PC-9 (cell line): ENCODE measurements around the gene FCER2. TPM values are rescaled to one million over a fixed set of nuclear protein-coding genes. Genes with fewer than 3 reads are reported as not detected.

Source experiments
- BruUV-seq: library from RNA; stranded (reverse); fragments of 400-500 nt; replicated peaks from 2 replicates; lab custom pipeline; 2021; lab: Mats Ljungman, UMichigan
- CTCF ChIA-PET: fragments of 300-600 bp; sonication (Branson Sonifier 250); formaldehyde crosslinking; loops from one replicate; lab custom pipeline; 2022; ENCODE audit warnings: antibody characterized with exemption; lab: Charles Lee
- POLR2A ChIA-PET: fragments of 300-600 bp; sonication (Branson Sonifier 250); formaldehyde crosslinking; loops from one replicate; lab custom pipeline; 2022; ENCODE audit warnings: antibody characterized with exemption; ENCODE audit not compliant: unreplicated experiment; lab: Charles Lee
- DNase-seq, 2 experiments: peaks; one replicate each; pipeline versions ENCODE4 v3.0.0 to v3.0.0-alpha.2; 2015 to 2022; ENCODE audit warnings: mixed read lengths in 1 of 2
- H2AFZ ChIP-seq: fragments of 200-600 bp; sonication (generic); 2 replicates; pipeline ENCODE4 v1.8.1; 2017; ENCODE audit warnings: antibody characterized with exemption
- H3F3A ChIP-seq: fragments of 200-600 bp; sonication (generic); 2 replicates; pipeline ENCODE4 v1.8.1; 2017; ENCODE audit warnings: antibody characterized with exemption, mild to moderate bottlenecking, low read depth; ENCODE audit not compliant: insufficient read depth
- H3K27ac ChIP-seq: fragments of 200-600 bp; sonication (generic); 2 replicates; pipeline ENCODE4 v1.6.1; 2016; ENCODE audit warnings: mixed run types
- H3K27me3 ChIP-seq: fragments of 200-600 bp; sonication (generic); 2 replicates; pipeline ENCODE4 v1.6.1; 2016; ENCODE audit warnings: low read depth, mixed run types; ENCODE audit not compliant: insufficient read depth
- H3K36me3 ChIP-seq: fragments of 200-600 bp; sonication (generic); 2 replicates; pipeline ENCODE4 v1.6.1; 2016; ENCODE audit warnings: low read depth, mixed run types
- H3K4me1 ChIP-seq: fragments of 200-600 bp; sonication (generic); replicated peaks from 2 replicates; pipeline ENCODE4 v1.6.1; 2016; ENCODE audit warnings: mixed run types; ENCODE audit not compliant: insufficient read depth
- H3K4me2 ChIP-seq: fragments of 200-600 bp; sonication (generic); 2 replicates; pipeline ENCODE4 v1.6.1; 2017; ENCODE audit warnings: mixed run types
- H3K4me3 ChIP-seq: fragments of 200-600 bp; sonication (generic); 2 replicates; pipeline ENCODE4 v1.6.1; 2016; ENCODE audit warnings: mixed run types
- H3K79me2 ChIP-seq: fragments of 200-600 bp; sonication (generic); 2 replicates; pipeline ENCODE4 v1.6.1; 2017; ENCODE audit warnings: low read depth, mixed run types
- H3K9me2 ChIP-seq: fragments of 200-600 bp; sonication (generic); 2 replicates; pipeline ENCODE4 v1.8.1; 2017; ENCODE audit warnings: mild to moderate bottlenecking; ENCODE audit not compliant: insufficient read depth
- H3K9me3 ChIP-seq: fragments of 200-600 bp; sonication (generic); 2 replicates; pipeline ENCODE4 v1.8.1; 2016; ENCODE audit warnings: low read depth; ENCODE audit not compliant: insufficient read depth
- H4K20me1 ChIP-seq: fragments of 200-600 bp; sonication (generic); 2 replicates; pipeline ENCODE4 v1.8.1; 2017; ENCODE audit not compliant: insufficient read depth
- CTCF ChIP-seq: fragments of 200-600 bp; sonication (generic); conservative IDR thresholded peaks from 2 replicates; pipeline ENCODE4 v1.6.1; 2017; ENCODE audit warnings: mixed run types, antibody characterized with exemption, mild to moderate bottlenecking, moderate library complexity
- EZH2 ChIP-seq: fragments of 200-600 bp; sonication (generic); IDR thresholded peaks from 2 replicates; pipeline ENCODE4 v1.8.0; 2017; ENCODE audit warnings: antibody characterized with exemption, low read depth
- intact Hi-C: fragments of 100-400 bp; cut with micrococcal nuclease; formaldehyde crosslinking; loops from one replicate; pipeline ENCODE4 v1.10.0; 2022; ENCODE audit not compliant: unreplicated experiment
- total RNA-seq: library from RNA; stranded (reverse); gene quantifications from 2 replicates; pipeline ENCODE4 v1.2.3, GENCODE V29; 2021

Gene FCER2
- total RNA-seq, 1 experiment from 2014 or later, result not detected

DNA sequence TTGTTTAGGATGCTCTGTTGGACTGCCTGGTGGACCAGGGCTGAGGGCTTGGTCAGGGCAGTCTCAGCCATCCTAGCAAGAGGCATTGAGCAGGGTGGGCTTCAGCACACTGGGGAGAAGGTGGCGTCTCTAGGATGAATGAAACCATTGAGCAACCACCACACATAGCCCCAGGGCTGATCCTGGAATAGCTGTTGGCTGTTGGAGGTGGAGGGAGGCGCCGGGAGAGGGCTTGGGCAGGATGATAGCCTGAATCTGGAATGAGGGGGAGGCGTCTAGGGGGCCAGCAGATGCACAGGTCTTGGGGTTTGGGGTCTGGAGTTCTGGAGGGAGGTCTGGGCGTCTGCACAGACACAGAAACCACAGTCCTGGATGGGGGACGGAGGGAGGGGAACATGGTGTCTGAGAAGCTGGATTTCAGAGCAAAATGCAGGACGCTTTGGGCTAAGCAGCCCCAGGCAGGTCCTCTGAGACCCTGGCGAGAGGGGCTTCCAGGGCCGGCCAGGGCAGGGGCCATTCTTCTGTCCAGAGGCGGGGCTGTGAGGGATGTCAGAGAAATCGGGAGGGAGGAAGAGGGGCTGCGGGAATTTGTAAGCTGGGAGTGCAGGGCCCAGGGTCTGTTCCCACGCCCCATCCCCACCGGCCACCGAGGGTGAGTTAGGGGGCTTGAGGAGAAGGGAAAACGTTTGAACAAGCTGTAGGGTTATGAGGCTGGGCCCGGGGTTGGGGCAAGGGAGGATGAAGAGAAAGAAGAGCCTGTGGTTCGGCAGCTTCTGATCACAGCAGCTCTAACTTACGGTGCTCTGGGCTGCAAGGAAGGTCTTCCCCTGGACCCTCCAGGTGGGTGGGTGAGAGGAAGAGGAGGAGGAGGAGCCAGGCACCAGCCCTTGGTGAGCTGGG lies 16.1 kb downstream of the FCER2 start:
- intact Hi-C loops, result no loop called here
- Histone ChIP-seq H3K27me3 (peaks cover 7% of the 10 kb centered on the region; the same call in 1 of the 2 replicates), H3K4me3 (no peak overlapping the region), H3K4me2 (0 out of 2 replicates have a peak overlapping the region, but pooled peaks have one; percentile 6), H3K9me3 (no peaks in the 10 kb centered on the region), H3K9me2 (no peaks in the 10 kb centered on the region), H3K36me3 (0 out of 2 replicates have a peak, but pooled peaks cover 6% of the 10 kb centered on the region), H4K20me1 (peaks cover 25% of the 10 kb centered on the region), H3K4me1 (peaks cover 15% of the 10 kb centered on the region), H3K79me2 (peaks cover 18% of the 10 kb centered on the region), H3F3A (peaks cover 20% of the 10 kb centered on the region), H2AFZ (no peak overlapping the region), H3K27ac (no peak overlapping the region)
- ChIA-PET CTCF (no interaction called here), POLR2A (no interaction called here)
- no peak for DNase-seq
- TF ChIP-seq CTCF (no peak), EZH2 (no peak)
- no TSS peak for BruUV-seq

- H3K4me1 ChIP-seq, result peaks cover 20% of the 10 kb centered on the region
- 0 out of 2 replicates have a peak, but pooled peaks cover 6% of the 10 kb centered on the region for H3K36me3 ChIP-seq
- ChIA-PET POLR2A (no interaction called here), CTCF (no interaction called here)
- peaks cover 19% of the 10 kb centered on the region for H3K79me2 ChIP-seq
- no peaks in the 10 kb centered on the region for H3K9me3 ChIP-seq
- BruUV-seq, result TSS peak; percentile 26
- H2AFZ ChIP-seq, result no peak overlapping the region
- DNase-seq, result no peak
- H3K9me2 ChIP-seq, result no peaks in the 10 kb centered on the region
- H4K20me1 ChIP-seq, result peaks cover 25% of the 10 kb centered on the region
- peaks cover 9% of the 10 kb centered on the region; the same call in 1 of the 2 replicates for H3K27me3 ChIP-seq
- TF ChIP-seq CTCF, result no peak
- TF ChIP-seq EZH2, result no peak
- H3K4me3 ChIP-seq, result peak overlapping the region; percentile 91; the same call in 1 of the 2 replicates
- intact Hi-C loops, result no loop called here
- peak overlapping the region; percentile 88 for H3K4me2 ChIP-seq
- peaks cover 20% of the 10 kb centered on the region for H3F3A ChIP-seq
- H3K27ac ChIP-seq, result no peak overlapping the region
Measured at GRCh38 chr19:7682175-7682855, 19.6 kb downstream of the FCER2 start.
